AG04449 (cell line): Measurements from ENCODE around the gene AHSA1.

Experiments
- CTCF ChIA-PET: fragments of 350-600 bp; formaldehyde crosslinking; extraction: SDS; loops from one replicate; lab custom pipeline; 2021; ENCODE audit warnings: antibody characterized with exemption; lab: Yijun Ruan, JAX
- POLR2A ChIA-PET: fragments of 400-600, 350-600 bp; formaldehyde crosslinking; extraction: SDS; loops from one replicate; lab custom pipeline; 2020; ENCODE audit warnings: antibody characterized with exemption, inconsistent platforms; lab: Yijun Ruan, JAX
- DNase-seq: peaks from one replicate; pipeline ENCODE4 v3.0.0-alpha.2; 2010; ENCODE audit warnings: low read depth, low spot score
- H3K4me3 ChIP-seq: 2 replicates; pipeline ENCODE4 v1.5.1; 2011; ENCODE audit warnings: low read depth, mild to moderate bottlenecking, control low read depth, low read length
- CTCF ChIP-seq: IDR thresholded peaks from one replicate; pipeline ENCODE4 v1.5.1; 2011; ENCODE audit warnings: mild to moderate bottlenecking, moderate library complexity, low read length, control low read depth, inconsistent platforms; ENCODE audit not compliant: insufficient read depth; ENCODE audit errors: missing control alignments

The AHSA1 gene

GRCh38 chr14:77475432-77476115, 17.7 kb downstream of the AHSA1 start:
- DNase-seq, result no peak
- CTCF ChIA-PET, result interaction anchor here (0.8 to 4.6 kb wide), 3 partner anchors 8 to 16 kb away, joined by 3 to 17 read pairs (median 3); no protein-coding TSS in a partner anchor
- TF ChIP-seq CTCF, result no peak
- H3K4me3 ChIP-seq, result no peak overlapping the region
- POLR2A ChIA-PET, result no interaction called here

GRCh38 chr14:77478029-77478428, 20.1 kb downstream of the AHSA1 start:
- no peak overlapping the region for H3K4me3 ChIP-seq
- ChIA-PET CTCF (interaction anchor here (0.9 to 2.1 kb wide), 3 partner anchors 8 to 19 kb away, joined by 3 to 11 read pairs (median 3); partner anchors contain the start of gene AHSA1), POLR2A (interaction anchor here (0.5 kb wide), 1 partner anchor 10 kb away, joined by 4 read pairs; no protein-coding TSS in a partner anchor)
- no peak for DNase-seq
- TF ChIP-seq CTCF, result no peak

- ChIA-PET POLR2A (interaction anchor here (0.7 kb wide), 1 partner anchor 478 kb away, joined by 3 read pairs; no protein-coding TSS in a partner anchor), CTCF (interaction anchor here (0.7 to 2.1 kb wide), 3 partner anchors 9 to 20 kb away, joined by 3 to 11 read pairs (median 4); partner anchors contain the start of gene AHSA1)
- DNase-seq, result no peak
- no peak for TF ChIP-seq CTCF
- H3K4me3 ChIP-seq, result no peak overlapping the region
Observed at GRCh38 chr14:77478796-77479195, 20.9 kb downstream of the AHSA1 start.

DNA sequence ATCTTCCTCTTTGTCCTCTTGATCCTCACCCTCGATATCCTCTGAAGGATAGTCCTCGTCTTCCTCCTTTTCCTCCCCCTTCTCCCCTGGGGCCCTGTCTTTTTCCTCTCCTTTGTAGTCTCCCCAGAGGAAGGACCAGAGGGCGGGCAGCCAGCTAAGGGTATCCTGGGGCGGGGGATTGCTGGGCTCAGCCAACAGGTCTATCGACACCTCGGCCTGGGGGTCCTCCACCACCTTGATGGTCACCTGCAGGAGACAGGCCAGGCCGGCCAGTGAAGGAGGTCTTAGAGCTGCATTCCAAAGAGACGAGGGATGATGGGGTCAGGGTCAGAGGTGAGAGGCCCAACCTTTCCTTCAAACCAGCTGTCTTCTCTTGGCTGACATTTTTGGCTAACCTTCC, 24.5 kb downstream of the AHSA1 start:
- TF ChIP-seq CTCF, result no peak
- ChIA-PET CTCF (interaction anchor here (1.0 to 3.4 kb wide), 2 partner anchors 23 to 182 kb away, joined by 3 to 17 read pairs; no protein-coding TSS in a partner anchor), POLR2A (no interaction called here)
- no peak for DNase-seq
- no peak overlapping the region for H3K4me3 ChIP-seq

- H3K4me3 ChIP-seq, result no peak overlapping the region
- no peak for TF ChIP-seq CTCF
- ChIA-PET POLR2A (no interaction called here), CTCF (interaction anchor here (1.4 kb wide), 1 partner anchor 8 kb away, joined by 3 read pairs; no protein-coding TSS in a partner anchor)
- no peak for DNase-seq
Observed at GRCh38 chr14:77485256-77485655, 27.4 kb downstream of the AHSA1 start.

- TF ChIP-seq CTCF, result no peak
- POLR2A ChIA-PET, result no interaction called here
- peak; percentile 31 for DNase-seq
- CTCF ChIA-PET, result interaction anchor here (1.4 kb wide), 1 partner anchor 9 kb away, joined by 3 read pairs; no protein-coding TSS in a partner anchor
- no peak overlapping the region for H3K4me3 ChIP-seq
Observed at GRCh38 chr14:77485901-77486678, 28.2 kb downstream of the AHSA1 start.
